GM12891 (cell line): ENCODE results near the gene ACTN4.

Experiments used
- PAX5 ChIP-seq: IDR thresholded peaks from 2 replicates; pipeline ENCODE4 v1.6.1; 2011; ENCODE audit warnings: low read length, moderate library complexity, mild to moderate bottlenecking; ENCODE audit not compliant: insufficient read depth, severe bottlenecking
- POLR2A ChIP-seq: IDR thresholded peaks from 2 replicates; pipeline ENCODE4 v1.6.1; 2011; ENCODE audit warnings: low read depth, low read length, control low read depth
- POLR2AphosphoS5 ChIP-seq: IDR thresholded peaks from 2 replicates; pipeline ENCODE4 v1.6.1; 2011; ENCODE audit warnings: low read depth, low read length, control low read depth
- POU2F2 ChIP-seq: IDR thresholded peaks from 2 replicates; pipeline ENCODE4 v1.6.1; 2011; ENCODE audit warnings: low read depth, mild to moderate bottlenecking, control low read depth, low read length, moderate library complexity
- SPI1 ChIP-seq: IDR thresholded peaks from 2 replicates; pipeline ENCODE4 v1.6.1; 2011; ENCODE audit warnings: low read depth, low read length, control low read depth
- TAF1 ChIP-seq: IDR thresholded peaks from 2 replicates; pipeline ENCODE4 v1.6.1; 2011; ENCODE audit warnings: low read depth, low read length, control low read depth

- no peak for TF ChIP-seq POLR2AphosphoS5
- no peak for TF ChIP-seq POLR2A
- TF ChIP-seq SPI1 = no peak
- no peak for TF ChIP-seq TAF1
- TF ChIP-seq POU2F2 = no peak
- TF ChIP-seq PAX5 = no peak
Observed at GRCh38 chr19:38695832-38696728, 48.6 kb downstream of the ACTN4 start.
